IMR-90 (cell line): Measurements from ENCODE around the gene TSPAN8. TPM values are rescaled to one million over a fixed set of nuclear protein-coding genes. Genes with fewer than 3 reads are reported as not detected.

Experiments
- ATAC-seq: fragments of 200-7000 bp; cut with Tn5 transposase; 2 replicates; pipeline ENCODE4 v1.9.1; 2020; ENCODE audit warnings: low read depth, mild to moderate bottlenecking, moderate library complexity
- Bru-seq: library from RNA; stranded (reverse); fragments of 400-500 nt; gene quantifications from one replicate; lab custom pipeline; 2021; lab: Mats Ljungman, UMichigan
- BruChase-seq, 2 experiments: library from RNA; stranded (reverse); fragments of 400-500 nt; gene quantifications; one replicate each; lab custom pipeline; 2021; lab: Mats Ljungman, UMichigan
- BruUV-seq: library from RNA; stranded (reverse); fragments of 400-500 nt; replicated peaks from 2 replicates; lab custom pipeline; 2021; lab: Mats Ljungman, UMichigan
- CTCF ChIA-PET: fragments of 300-600 bp; formaldehyde crosslinking; extraction: SDS; loops from one replicate; lab custom pipeline; 2021; ENCODE audit warnings: antibody characterized with exemption; lab: Yijun Ruan, JAX
- POLR2A ChIA-PET: fragments of 300-600 bp; sonication (Branson Sonifier 250); formaldehyde crosslinking; loops from one replicate; lab custom pipeline; 2022; ENCODE audit warnings: antibody characterized with exemption; ENCODE audit not compliant: unreplicated experiment; lab: Charles Lee
- DNase-seq: peaks from one replicate; pipeline ENCODE4 v3.0.0; 2013
- H2AFZ ChIP-seq: replicated peaks from 2 replicates; pipeline ENCODE3; 2013; ENCODE audit warnings: low read length, mild to moderate bottlenecking; ENCODE audit not compliant: poor library complexity
- H2AK5ac ChIP-seq: 2 replicates; pipeline ENCODE4 v1.6.1; 2013; ENCODE audit warnings: low read depth, low read length, inconsistent platforms
- H2AK9ac ChIP-seq: replicated peaks from 2 replicates; pipeline ENCODE3; 2013; ENCODE audit warnings: mild to moderate bottlenecking, low read depth, low read length, moderate library complexity; ENCODE audit not compliant: poor library complexity
- H2BK120ac ChIP-seq: 2 replicates; pipeline ENCODE4 v1.6.1; 2013; ENCODE audit warnings: low read depth, low read length, inconsistent platforms
- H2BK15ac ChIP-seq: 3 replicates; pipeline ENCODE4 v1.6.1; 2013; ENCODE audit warnings: low read depth, low read length, inconsistent platforms
- H2BK20ac ChIP-seq: 2 replicates; pipeline ENCODE4 v1.6.1; 2013; ENCODE audit warnings: low read depth, mild to moderate bottlenecking, inconsistent platforms, low read length, moderate library complexity
- H2BK5ac ChIP-seq: 2 replicates; pipeline ENCODE4 v1.6.1; 2013; ENCODE audit warnings: mild to moderate bottlenecking, low read depth, low read length, inconsistent platforms; ENCODE audit not compliant: poor library complexity, severe bottlenecking
- H3K14ac ChIP-seq: replicated peaks from 2 replicates; pipeline ENCODE4 v1.6.1; 2013; ENCODE audit warnings: low read depth, low read length, inconsistent platforms
- H3K18ac ChIP-seq: 2 replicates; pipeline ENCODE4 v1.6.1; 2013; ENCODE audit warnings: low read depth, low read length, control low read depth
- H3K23ac ChIP-seq: 2 replicates; pipeline ENCODE4 v1.6.1; 2013; ENCODE audit warnings: low read depth, low read length, inconsistent platforms
- H3K27ac ChIP-seq: 2 replicates; pipeline ENCODE4 v1.5.1; 2013; ENCODE audit warnings: mild to moderate bottlenecking, control low read depth, low read length; ENCODE audit not compliant: insufficient read depth
- H3K27me3 ChIP-seq: 2 replicates; pipeline ENCODE4 v1.6.1; 2013; ENCODE audit warnings: low read length; ENCODE audit not compliant: control insufficient read depth, insufficient read depth
- H3K36me3 ChIP-seq: 2 replicates; pipeline ENCODE4 v1.6.1; 2013; ENCODE audit warnings: low read length, mixed read lengths; ENCODE audit not compliant: control insufficient read depth, insufficient read depth
- H3K4ac ChIP-seq: 2 replicates; pipeline ENCODE4 v1.6.1; 2013; ENCODE audit warnings: low read depth, low read length, inconsistent platforms
- H3K4me1 ChIP-seq: 2 replicates; pipeline ENCODE4 v1.6.1; 2013; ENCODE audit warnings: low read length, mixed read lengths; ENCODE audit not compliant: control insufficient read depth, insufficient read depth
- H3K4me2 ChIP-seq: 2 replicates; pipeline ENCODE4 v1.6.1; 2013; ENCODE audit warnings: low read depth, mild to moderate bottlenecking, control low read depth, low read length, moderate library complexity
- H3K4me3 ChIP-seq: 2 replicates; pipeline ENCODE4 v1.5.1; 2013; ENCODE audit warnings: low read depth, mild to moderate bottlenecking, control low read depth, low read length, moderate library complexity; ENCODE audit not compliant: insufficient read depth
- H3K56ac ChIP-seq: 2 replicates; pipeline ENCODE4 v1.6.1; 2013; ENCODE audit warnings: low read length, inconsistent platforms; ENCODE audit not compliant: insufficient read depth; ENCODE audit errors: extremely low read depth
- H3K79me1 ChIP-seq, 2 experiments: 2 replicates each; pipeline ENCODE4 v1.6.1; 2013; ENCODE audit warnings: low read length in 2 of 2, inconsistent platforms in 1 of 2, low read depth in 1 of 2
- H3K9ac ChIP-seq: 2 replicates; pipeline ENCODE4 v1.6.1; 2013; ENCODE audit warnings: low read depth, low read length, control low read depth
- H3K9me1 ChIP-seq: 2 replicates; pipeline ENCODE4 v1.6.1; 2013; ENCODE audit warnings: low read length, inconsistent platforms; ENCODE audit not compliant: insufficient read depth
- H3K9me3 ChIP-seq: 2 replicates; pipeline ENCODE4 v1.6.1; 2013; ENCODE audit warnings: low read length; ENCODE audit not compliant: control insufficient read depth, insufficient read depth
- H4K20me1 ChIP-seq: 2 replicates; pipeline ENCODE4 v1.6.1; 2013; ENCODE audit warnings: low read length, inconsistent platforms; ENCODE audit not compliant: insufficient read depth
- H4K5ac ChIP-seq: 2 replicates; pipeline ENCODE4 v1.6.1; 2013; ENCODE audit warnings: mild to moderate bottlenecking, low read depth, low read length, control low read depth
- H4K8ac ChIP-seq, 2 experiments: 2 replicates each; pipeline ENCODE4 v1.6.1; 2013; ENCODE audit warnings: low read depth in 2 of 2, low read length in 2 of 2, control low read depth in 1 of 2, inconsistent platforms in 1 of 2
- H4K91ac ChIP-seq: 2 replicates; pipeline ENCODE4 v1.6.1; 2013; ENCODE audit warnings: low read depth, low read length, inconsistent platforms; ENCODE audit not compliant: insufficient read depth
- BHLHE40 ChIP-seq: fragments of 150-350 bp; IDR thresholded peaks from 2 replicates; pipeline ENCODE4 v1.6.1; 2016; ENCODE audit warnings: mild to moderate bottlenecking, low read depth, low read length
- CHD1 ChIP-seq: IDR thresholded peaks from 2 replicates; pipeline ENCODE4 v1.6.1; 2012; ENCODE audit warnings: low read depth, low read length, improper control_type of control experiment
- CTCF ChIP-seq: conservative IDR thresholded peaks from 2 replicates; pipeline ENCODE4 v1.5.1; 2012; ENCODE audit warnings: mild to moderate bottlenecking, low read depth, low read length, improper control_type of control experiment
- ELK1 ChIP-seq: fragments of 150-350 bp; IDR thresholded peaks from 2 replicates; pipeline ENCODE4 v1.6.1; 2016; ENCODE audit warnings: low read depth, mild to moderate bottlenecking, low read length, moderate library complexity, borderline replicate concordance
- FOS ChIP-seq: fragments of 150-350 bp; IDR thresholded peaks from 2 replicates; pipeline ENCODE4 v1.6.1; 2016; ENCODE audit warnings: low read depth, low read length
- MAFK ChIP-seq: IDR thresholded peaks from 2 replicates; pipeline ENCODE4 v1.6.1; 2012; ENCODE audit warnings: low read depth, low read length, improper control_type of control experiment
- MAZ ChIP-seq: IDR thresholded peaks from 2 replicates; pipeline ENCODE4 v1.6.1; 2012; ENCODE audit warnings: low read depth, mild to moderate bottlenecking, low read length, improper control_type of control experiment, moderate library complexity, borderline replicate concordance
- MXI1 ChIP-seq: IDR thresholded peaks from 2 replicates; pipeline ENCODE4 v1.6.1; 2012; ENCODE audit warnings: low read depth, mild to moderate bottlenecking, low read length, moderate library complexity, borderline replicate concordance
- NFE2L2 ChIP-seq: fragments of 150-350 bp; IDR thresholded peaks from 2 replicates; pipeline ENCODE4 v1.6.1; 2016; ENCODE audit warnings: low read depth, mild to moderate bottlenecking, low read length
- POLR2A ChIP-seq: IDR thresholded peaks from 2 replicates; pipeline ENCODE4 v1.6.1; 2012; ENCODE audit warnings: mild to moderate bottlenecking, low read depth, low read length
- RCOR1 ChIP-seq: IDR thresholded peaks from 2 replicates; pipeline ENCODE4 v1.6.1; 2012; ENCODE audit warnings: mild to moderate bottlenecking, low read length, improper control_type of control experiment; ENCODE audit not compliant: insufficient replicate concordance
- RFX5 ChIP-seq: IDR thresholded peaks from 2 replicates; pipeline ENCODE4 v1.8.0; 2012; ENCODE audit warnings: low read depth, mild to moderate bottlenecking, low read length, moderate library complexity
- SMC3 ChIP-seq: fragments of 150-350 bp; IDR thresholded peaks from 2 replicates; pipeline ENCODE4 v1.6.1; 2016; ENCODE audit warnings: low read depth, mild to moderate bottlenecking, antibody characterized with exemption, low read length, moderate library complexity
- USF2 ChIP-seq: fragments of 150-350 bp; IDR thresholded peaks from 2 replicates; pipeline ENCODE4 v1.6.1; 2017; ENCODE audit warnings: mild to moderate bottlenecking, antibody characterized with exemption, low read length, low read depth
- WGBS, 2 experiments: methylation state at CpG; one replicate each; pipeline versions ENCODE4 v1.1.5 to v1.1.7; 2013; ENCODE audit warnings: missing lambda C conversion rate in 2 of 2; ENCODE audit not compliant: insufficient read length in 1 of 2; ENCODE audit errors: extremely low coverage in 2 of 2; 5-methylcytosine and 5-hydroxymethylcytosine counted together
- dilution Hi-C: fragments of 300-500 bp; cut with HindIII; formaldehyde crosslinking; loops from one replicate; pipeline ENCODE4 v1.14.3; 2018; ENCODE audit warnings: low sequenced_read_pairs; ENCODE audit not compliant: unreplicated experiment
- in situ Hi-C: fragments of 300-500 bp; cut with MboI; formaldehyde crosslinking; loops from 3 replicates; pipeline ENCODE4 v1.14.3; 2019; ENCODE audit warnings: low sequenced_read_pairs, inconsistent platforms, mixed read lengths
- intact Hi-C: fragments of 100-400 bp; cut with micrococcal nuclease; formaldehyde crosslinking; loops from 2 replicates; pipeline ENCODE4 v1.10.0; 2022
- long read RNA-seq: library from polyadenylated mRNA; unstranded; transcript quantifications from one replicate; pipeline ENCODE4 v2.0.0, GENCODE V29; 2021; ENCODE audit not compliant: unreplicated experiment
- polyA plus RNA-seq, 3 experiments: library from polyadenylated mRNA; depleted of rRNA; stranded (reverse); fragments of >200 nt; gene quantifications; 2 replicates each; pipeline ENCODE4 v1.2.3, GENCODE V29; 2012; ENCODE audit warnings: low replicate concordance in 1 of 3
- total RNA-seq: library from RNA; depleted of rRNA; stranded (reverse); fragments of >200 nt; gene quantifications from 2 replicates; pipeline ENCODE4 v1.2.3, GENCODE V29; 2012; rRNA removed

Gene TSPAN8
- total RNA-seq = not detected in 2 replicates
- not detected in 2 replicates for polyA plus RNA-seq (2012; rRNA removed)
- polyA plus RNA-seq (2012; cell fraction: cytosol; rRNA removed) = not detected in 2 replicates
- polyA plus RNA-seq (2012; cell fraction: nucleus; rRNA removed; ENCODE audit: low replicate concordance) = not detected in 2 replicates
- Bru-seq, nascent RNA = percentile 1 among the genes with signal in this experiment
- percentile 1 among the genes with signal in this experiment for BruChase-seq, experiment 1, labeled RNA remaining after a 6-hour chase
- percentile 1 among the genes with signal in this experiment for BruChase-seq, experiment 2, labeled RNA remaining after a 2-hour chase
- long read RNA-seq = 0 reads

- Histone ChIP-seq H2BK120ac (no peak within 1 kb of the TSS), H4K8ac (no peak within 1 kb of the TSS), H2AK9ac (no peak within 1 kb of the TSS), H3K18ac (no peak within 1 kb of the TSS), H3K14ac (no peak within 1 kb of the TSS), H3K56ac (no peak within 1 kb of the TSS), H3K79me1 (no peaks in the 10 kb centered on the region), H3K27ac (no peak within 1 kb of the TSS), H2BK15ac (no peak within 1 kb of the TSS), H3K36me3 (no peaks in the 10 kb centered on the region), H2BK5ac (no peak within 1 kb of the TSS), H4K5ac (no peak within 1 kb of the TSS), H3K4me3 (no peak within 1 kb of the TSS), H3K9me1 (no peaks in the 10 kb centered on the region), H3K9ac (no peak within 1 kb of the TSS), H3K4me1 (no peaks in the 10 kb centered on the region), H2AFZ (no peak within 1 kb of the TSS), H4K91ac (no peak within 1 kb of the TSS), H2AK5ac (no peak within 1 kb of the TSS), H4K20me1 (no peaks in the 10 kb centered on the region), H3K4ac (no peak within 1 kb of the TSS), H3K4me2 (no peak within 1 kb of the TSS), H3K27me3 (no peaks in the 10 kb centered on the region), H3K23ac (no peak within 1 kb of the TSS), H2BK20ac (no peak within 1 kb of the TSS), H3K9me3 (0 out of 2 replicates have a peak, but pooled peaks cover 3% of the 10 kb centered on the region)
- ChIA-PET POLR2A (no interaction called here), CTCF (no interaction called here)
- in situ Hi-C loops (no loop called here), intact Hi-C loops (no loop called here), dilution Hi-C loops (no loop called here)
- WGBS, 2 experiments = no CpG with 5 or more reads among the region's 7 CpGs
- BruUV-seq = no TSS peak
- ATAC-seq (no peak), DNase-seq (no peak)
- no peak for TF ChIP-seq MAZ
- no peak for TF ChIP-seq BHLHE40
- no peak for TF ChIP-seq CTCF
- TF ChIP-seq RFX5 = no peak
- TF ChIP-seq NFE2L2 = no peak
- no peak for TF ChIP-seq MAFK
- no peak for TF ChIP-seq RCOR1
- TF ChIP-seq SMC3 = no peak
- no peak for TF ChIP-seq POLR2A
- no peak for TF ChIP-seq USF2
- no peak for TF ChIP-seq CHD1
- no peak for TF ChIP-seq ELK1
- TF ChIP-seq FOS = no peak
- TF ChIP-seq MXI1 = no peak
Observed at GRCh38 chr12:71157601-71158233, at the start of gene TSPAN8. Gene TSPAN8 (minus strand): TSS chr12:71157999. CDS start chr12:71157678, 321 bp downstream.
